Spleen (tissue), 11 donors: Measurements from ENCODE around the gene FAM184A. TPM values are rescaled to one million over a fixed set of nuclear protein-coding genes. Genes with fewer than 3 reads are reported as not detected.

Experiments used
- DNase-seq: peaks from one replicate; pipeline ENCODE4 v3.0.0-alpha.2; 2020
- H3K27ac ChIP-seq, 8 donors: fragments of 200-600 bp; sonication (generic) in 7 of 8; 1 replicate in 4 of 8; 2 replicates in 4 of 8; pipeline versions ENCODE4 v1.5.0 to v1.8.0; 2016 to 2021; ENCODE audit warnings: inconsistent platforms in 4 of 8, mild to moderate bottlenecking in 4 of 8, moderate library complexity in 1 of 8
- H3K27me3 ChIP-seq, 7 donors: fragments of 200-600 bp; sonication (generic) in 6 of 7; replicated peaks in 1 of 7; 1 replicate in 4 of 7; 2 replicates in 3 of 7; pipeline versions ENCODE4 v1.5.0 to v1.8.0; 2016 to 2021; ENCODE audit warnings: inconsistent platforms in 3 of 7, mild to moderate bottlenecking in 1 of 7
- H3K36me3 ChIP-seq, 6 donors: fragments of 200-600 bp; sonication (generic) in 5 of 6; 1 replicate in 4 of 6; 2 replicates in 2 of 6; pipeline versions ENCODE4 v1.5.0 to v1.8.0; 2016 to 2021; ENCODE audit warnings: inconsistent platforms in 2 of 6
- H3K4me1 ChIP-seq, 6 donors: fragments of 200-600 bp; sonication (generic) in 5 of 6; 1 replicate in 3 of 6; 2 replicates in 3 of 6; pipeline versions ENCODE4 v1.5.0 to v1.8.0; 2016 to 2021; ENCODE audit warnings: inconsistent platforms in 3 of 6
- H3K4me3 ChIP-seq, 8 donors: fragments of 200-600 bp; sonication (generic) in 7 of 8; 1 replicate in 4 of 8; 2 replicates in 4 of 8; pipeline versions ENCODE4 v1.5.0 to v1.8.0; 2016 to 2021; ENCODE audit warnings: inconsistent platforms in 4 of 8, mild to moderate bottlenecking in 4 of 8, moderate library complexity in 2 of 8
- H3K9me3 ChIP-seq, 8 donors: fragments of 200-600 bp; sonication (generic) in 7 of 8; 1 replicate in 4 of 8; 2 replicates in 4 of 8; pipeline versions ENCODE4 v1.5.0 to v1.8.0; 2016 to 2021; ENCODE audit warnings: inconsistent platforms in 4 of 8
- POLR2A ChIP-seq, 3 donors: fragments of 450-650 bp; IDR thresholded peaks; one replicate each; pipeline ENCODE4 v1.5.1; 2017; ENCODE audit warnings: antibody characterized with exemption in 3 of 3, mild to moderate bottlenecking in 1 of 3
- POLR2AphosphoS5 ChIP-seq, 3 donors: sonication (generic); formaldehyde crosslinking; IDR thresholded peaks; one replicate each; pipeline ENCODE4 v1.5.1; 2017; ENCODE audit warnings: antibody characterized with exemption in 3 of 3
- WGBS, 5 donors: extraction: QIAGEN DNeasy Blood & Tissue Kit in 3 of 5; methylation state at CpG; one replicate each; pipeline versions ENCODE4 v1.1.5 to v1.1.7; 2013 to 2018; 5-methylcytosine and 5-hydroxymethylcytosine counted together
- intact Hi-C: fragments of 100-400 bp; cut with DNase I; formaldehyde crosslinking; loops from one replicate; pipeline ENCODE4 v1.15.0; 2023; ENCODE audit warnings: low total_unique reads
- polyA plus RNA-seq, 3 donors: library from polyadenylated mRNA; stranded (reverse); fragments of 200-250 nt; gene quantifications; one replicate each; pipeline ENCODE4 v1.2.1, GENCODE V29; 2013
- total RNA-seq, 7 donors: library from RNA; depleted of rRNA in 3 of 7; stranded (reverse); fragments of >200 nt in 3 of 7; fragmentation: NEBNext Ultra II Directional in 4 of 7; extraction: Animal tissue kit (Norgen Biotek cat#: 25700) in 4 of 7; gene quantifications; one replicate each; pipeline versions ENCODE4 v1.1.0 to v1.2.1, GENCODE V29; 2016 to 2021
- TF ChIP-seq, protein P1 (sequence below), 11 experiments: fragments of 200-600 bp in 7 of 11; fragments of 450-650 bp in 4 of 11; sonication (generic) in 4 of 11; IDR thresholded peaks in 8 of 11; conservative IDR thresholded peaks in 3 of 11; 1 replicate in 7 of 11; 2 replicates in 4 of 11; pipeline versions ENCODE4 v1.4.0 to v1.8.0; 2016 to 2021; ENCODE audit warnings: antibody characterized with exemption in 11 of 11, inconsistent platforms in 4 of 11, mild to moderate bottlenecking in 1 of 11
- donor health status: healthy with polysubstance abuse.
- donor health status: DM: no; HTN: no; CAD: no; lungs with moderate emphysema.
- donor health status: DM: no; HTN: no; CAD: no.
- donor health status: Bipolar disorder and iron deficiency.
- donor health status: healthy.
- donor health status: DM: no; HTN: no; CAD: no.
- donor health status: DM: yes; HTN: yes; CAD: no.

The FAM184A gene
- total and polyA plus RNA-seq, 10 donors: 0.66 to 2.0 (median 1.2) TPM

DNA sequence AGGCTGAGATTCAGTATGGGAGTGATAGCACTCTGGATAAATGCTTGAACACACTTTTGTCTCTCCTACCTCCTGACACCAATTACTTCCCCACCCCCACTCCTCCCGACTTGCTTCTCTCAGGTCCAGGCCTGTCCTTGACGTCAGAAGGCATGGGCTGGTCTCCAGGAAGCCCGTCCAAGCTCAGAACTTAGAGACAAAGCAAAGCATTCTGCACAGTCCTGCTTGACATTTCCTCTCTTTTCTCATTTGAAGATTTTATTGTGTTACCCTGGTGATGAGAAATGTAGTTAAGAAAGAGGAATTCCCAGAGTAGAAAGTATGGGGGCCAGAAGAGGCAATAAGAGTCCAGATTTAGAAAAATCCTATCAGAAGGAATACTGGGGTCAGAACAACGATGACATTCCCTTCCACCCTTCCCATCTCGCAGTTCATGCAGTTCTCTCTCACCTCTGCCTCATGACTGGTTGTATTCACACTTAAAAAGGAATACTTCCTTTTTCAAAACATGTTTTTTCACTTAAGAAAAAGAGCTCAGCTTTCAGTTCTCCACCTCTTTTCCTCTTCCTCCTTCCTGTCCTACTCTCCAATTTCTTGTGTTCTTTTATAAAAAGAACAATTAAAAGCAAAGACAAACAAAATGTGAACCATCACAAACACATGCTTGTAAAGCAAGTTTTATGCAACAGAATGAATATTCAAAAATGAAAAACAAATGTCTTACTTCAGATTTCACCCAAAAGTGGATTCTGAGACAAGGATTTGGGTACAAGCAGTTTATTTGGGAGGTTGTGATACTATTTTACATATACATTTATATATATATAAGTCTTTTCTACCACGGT, 18.5 kb upstream of the FAM184A start:
- intact Hi-C loops: no loop called here
- Histone ChIP-seq H3K9me3 (no peaks in the 10 kb centered on the region), H3K27me3 (no peaks in the 10 kb centered on the region), H3K27ac (no peak overlapping the region), H3K4me3 (no peak overlapping the region), H3K4me1 (peaks cover 0 to 8% (median 0%) of the 10 kb centered on the region in 6 donors), H3K36me3 (no peaks in the 10 kb centered on the region)
- 28 to 34% (median 30%) methylated on average over 6 of the region's 6 CpGs for WGBS, 5 donors
- DNase-seq: no peak
- TF ChIP-seq POLR2AphosphoS5 (IDR thresholded peaks at IDR 0.05) (no peak), POLR2A (IDR thresholded peaks at IDR 0.05) (no peak)
- TF ChIP-seq, protein P1, sequence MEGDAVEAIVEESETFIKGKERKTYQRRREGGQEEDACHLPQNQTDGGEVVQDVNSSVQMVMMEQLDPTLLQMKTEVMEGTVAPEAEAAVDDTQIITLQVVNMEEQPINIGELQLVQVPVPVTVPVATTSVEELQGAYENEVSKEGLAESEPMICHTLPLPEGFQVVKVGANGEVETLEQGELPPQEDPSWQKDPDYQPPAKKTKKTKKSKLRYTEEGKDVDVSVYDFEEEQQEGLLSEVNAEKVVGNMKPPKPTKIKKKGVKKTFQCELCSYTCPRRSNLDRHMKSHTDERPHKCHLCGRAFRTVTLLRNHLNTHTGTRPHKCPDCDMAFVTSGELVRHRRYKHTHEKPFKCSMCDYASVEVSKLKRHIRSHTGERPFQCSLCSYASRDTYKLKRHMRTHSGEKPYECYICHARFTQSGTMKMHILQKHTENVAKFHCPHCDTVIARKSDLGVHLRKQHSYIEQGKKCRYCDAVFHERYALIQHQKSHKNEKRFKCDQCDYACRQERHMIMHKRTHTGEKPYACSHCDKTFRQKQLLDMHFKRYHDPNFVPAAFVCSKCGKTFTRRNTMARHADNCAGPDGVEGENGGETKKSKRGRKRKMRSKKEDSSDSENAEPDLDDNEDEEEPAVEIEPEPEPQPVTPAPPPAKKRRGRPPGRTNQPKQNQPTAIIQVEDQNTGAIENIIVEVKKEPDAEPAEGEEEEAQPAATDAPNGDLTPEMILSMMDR (IDR thresholded peaks at IDR 0.05 in 8 of 11, conservative IDR thresholded peaks at IDR 0.05 in 3 of 11): no peak

DNA sequence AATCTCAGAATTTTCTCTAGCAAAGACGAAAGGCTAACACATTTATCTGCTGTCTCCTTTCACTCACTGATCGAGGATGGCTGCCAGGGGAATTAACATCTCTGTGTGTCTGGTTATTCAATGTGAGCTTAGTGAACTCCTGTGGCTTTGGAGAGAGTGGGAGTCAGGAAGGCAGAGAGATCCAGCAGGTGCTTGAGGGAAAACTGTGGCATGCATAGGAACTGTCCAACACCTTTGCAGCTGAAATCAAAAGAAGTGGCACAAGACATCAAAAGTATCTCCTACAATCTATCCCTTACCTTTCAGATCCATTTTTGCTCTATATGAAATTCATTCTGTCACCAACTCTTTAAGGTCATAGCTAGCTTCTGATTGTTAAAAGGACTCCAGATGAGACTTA, 11.8 kb upstream of the FAM184A start:
- no peak overlapping the region for H3K27ac ChIP-seq
- H3K4me1 ChIP-seq: no peaks in the 10 kb centered on the region
- no peaks in the 10 kb centered on the region for H3K27me3 ChIP-seq
- H3K36me3 ChIP-seq: no peaks in the 10 kb centered on the region
- no peak for DNase-seq
- TF ChIP-seq, protein P1 (IDR thresholded peaks at IDR 0.05 in 8 of 11, conservative IDR thresholded peaks at IDR 0.05 in 3 of 11): no peak
- no peak for TF ChIP-seq POLR2A (IDR thresholded peaks at IDR 0.05)
- no peak for TF ChIP-seq POLR2AphosphoS5 (IDR thresholded peaks at IDR 0.05)
- intact Hi-C loops: no loop called here
- H3K9me3 ChIP-seq: no peaks in the 10 kb centered on the region
- H3K4me3 ChIP-seq: no peak overlapping the region
- 62 to 71% (median 67%) methylated on average over 2 of the region's 2 CpGs for WGBS, 5 donors

DNA sequence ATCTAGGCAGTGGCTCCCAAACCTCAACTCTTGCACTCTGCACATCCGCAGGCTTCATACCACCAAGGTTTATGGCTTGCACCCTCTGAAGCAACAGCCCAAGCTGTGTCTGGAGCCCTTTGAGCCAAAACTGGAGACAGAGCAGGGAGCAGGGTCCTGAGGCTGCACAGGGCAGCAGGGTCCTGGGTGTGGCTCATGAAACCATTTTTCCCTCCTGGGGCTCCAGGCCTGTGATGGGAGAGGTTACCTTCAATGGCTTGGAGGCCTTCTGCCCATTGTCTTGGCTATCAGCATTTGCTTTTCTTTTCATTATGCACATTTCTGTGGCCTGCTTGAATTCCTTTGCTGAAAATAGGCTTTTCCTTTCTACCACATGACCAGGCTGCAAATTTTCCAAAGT, 6.3 kb upstream of the FAM184A start:
- no peak overlapping the region for H3K27ac ChIP-seq
- no peaks in the 10 kb centered on the region for H3K27me3 ChIP-seq
- TF ChIP-seq POLR2A (IDR thresholded peaks at IDR 0.05) (no peak), POLR2AphosphoS5 (IDR thresholded peaks at IDR 0.05) (no peak)
- TF ChIP-seq, protein P1 (IDR thresholded peaks at IDR 0.05 in 8 of 11, conservative IDR thresholded peaks at IDR 0.05 in 3 of 11): no peak
- no peak overlapping the region for H3K4me3 ChIP-seq
- no peak for DNase-seq
- H3K36me3 ChIP-seq: no peaks in the 10 kb centered on the region
- WGBS, 5 donors: 92 to 100% (median 100%) methylated on average over 1 of the region's 1 CpG
- H3K4me1 ChIP-seq: peaks cover 0 to under 1% (median 0%) of the 10 kb centered on the region in 6 donors
- intact Hi-C loops: no loop called here
- peaks cover 0 to 26% (median 18%) of the 10 kb centered on the region in 8 donors for H3K9me3 ChIP-seq

DNA sequence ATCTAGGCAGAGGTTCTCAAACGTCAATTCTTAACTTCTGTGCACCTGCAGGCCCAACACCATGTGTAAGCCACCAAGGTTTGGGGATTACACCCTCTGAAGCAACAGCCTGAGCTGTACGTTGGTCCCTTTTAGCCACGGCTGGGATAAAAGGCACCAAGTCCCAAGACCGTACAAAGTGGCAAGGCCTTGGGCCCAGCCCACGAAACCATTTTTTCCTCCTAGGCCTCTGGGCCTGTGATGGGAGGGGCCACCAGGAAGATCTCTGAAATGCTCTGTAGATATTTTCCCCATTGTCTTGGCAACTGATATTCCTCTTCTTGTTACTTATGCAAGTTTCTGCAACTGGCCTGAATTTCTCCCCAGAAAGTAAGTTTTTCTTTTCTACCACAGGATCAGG, 4.5 kb upstream of the FAM184A start:
- H3K27ac ChIP-seq: no peak overlapping the region

More for the DNA sequence above, 4.5 kb upstream of the FAM184A start:
- Histone ChIP-seq H3K4me1 (peaks cover 0 to 15% (median 7%) of the 10 kb centered on the region in 6 donors), H3K9me3 (peaks cover 0 to 26% (median 18%) of the 10 kb centered on the region in 8 donors), H3K36me3 (no peaks in the 10 kb centered on the region), H3K27me3 (peaks cover 0 to 12% (median 0%) of the 10 kb centered on the region in 7 donors), H3K4me3 (no peak overlapping the region)
- 85 to 97% (median 94%) methylated on average over 5 of the region's 5 CpGs for WGBS, 5 donors
- intact Hi-C loops: no loop called here
- TF ChIP-seq POLR2A (IDR thresholded peaks at IDR 0.05): no peak
- TF ChIP-seq, protein P1 (IDR thresholded peaks at IDR 0.05 in 8 of 11, conservative IDR thresholded peaks at IDR 0.05 in 3 of 11): no peak
- DNase-seq: no peak
